ENCODE results near the gene NKX6-1. TPM values are rescaled to one million over a fixed set of nuclear protein-coding genes. Genes with fewer than 3 reads are reported as not detected.

The NKX6-1 gene
- 1 to 10 TPM; 5.7 to 6.9 TPM for total RNA-seq

GRCh38 chr4:84498935-84499623 is at the start of gene NKX6-1:
TSS of gene NKX6-1 (minus strand) at chr4:84499292. CDS start at chr4:84498228, 1,064 bp downstream.
- H3K27ac ChIP-seq, result peak within 1 kb of the TSS; percentile 63 to 89 (median 82)
- ATAC-seq (peak; percentile 94), DNase-seq (peak; percentile 88 to 95 (median 91))
- H3K36me3 ChIP-seq (replicated peaks in 1 of 2; ENCODE audit: insufficient read depth in 1 of 2, low read depth in 2 of 2), result no peaks in the 10 kb centered on the region
- no peaks in the 10 kb centered on the region for H3K9me3 ChIP-seq
- peaks cover 26% of the 10 kb centered on the region for H3K4me1 ChIP-seq
- peak; percentile 23 to 84 (median 75) for TF ChIP-seq POLR2A (IDR thresholded peaks at IDR 0.05)
- no peak for TF ChIP-seq CTCF (IDR thresholded peaks at IDR 0.05)
- H3K27me3 ChIP-seq, result peaks cover 0 to 11% of the 10 kb centered on the region in 2 donors
- 1 to 2% methylated on average over 41 to 47 of the region's 47 CpGs for WGBS, 2 donors
- H3K4me3 ChIP-seq, result peak within 1 kb of the TSS; percentile 48 to 53
- intact Hi-C loops (cut with DNase I), result no loop called here

- DNase-seq (no peak), ATAC-seq (no peak)
- Histone ChIP-seq H3K27ac (no peak overlapping the region), H3K36me3 (replicated peaks in 1 of 2; ENCODE audit: insufficient read depth in 1 of 2, low read depth in 2 of 2) (no peaks in the 10 kb centered on the region), H3K4me3 (no peak overlapping the region), H3K9me3 (no peaks in the 10 kb centered on the region), H3K27me3 (no peaks in the 10 kb centered on the region), H3K4me1 (no peaks in the 10 kb centered on the region)
- no peak for TF ChIP-seq CTCF (IDR thresholded peaks at IDR 0.05)
- no peak for TF ChIP-seq POLR2A (IDR thresholded peaks at IDR 0.05)
- 78 to 85% methylated on average over 3 of the region's 3 CpGs for WGBS, 2 donors
- intact Hi-C loops (cut with DNase I), result no loop called here
Measured at GRCh38 chr4:84547211-84547610, 48.1 kb upstream of the NKX6-1 start.

GRCh38 chr4:84545093-84545492 is 46.0 kb upstream of the NKX6-1 start:
- DNase-seq, result no peak
- ATAC-seq, result no peak
- no peaks in the 10 kb centered on the region for H3K9me3 ChIP-seq
- intact Hi-C loops (cut with DNase I), result no loop called here
- WGBS, 2 donors, result 71 to 82% methylated on average over 3 to 5 of the region's 5 CpGs
- no peaks in the 10 kb centered on the region for H3K36me3 ChIP-seq (replicated peaks in 1 of 2; ENCODE audit: insufficient read depth in 1 of 2, low read depth in 2 of 2)
- TF ChIP-seq POLR2A (IDR thresholded peaks at IDR 0.05) (no peak), CTCF (IDR thresholded peaks at IDR 0.05) (no peak)
- H3K27ac ChIP-seq, result no peak overlapping the region
- H3K4me1 ChIP-seq, result no peaks in the 10 kb centered on the region
- no peak overlapping the region for H3K4me3 ChIP-seq
- H3K27me3 ChIP-seq, result no peaks in the 10 kb centered on the region

GRCh38 chr4:84535901-84536300 is 36.8 kb upstream of the NKX6-1 start:
- H3K4me3 ChIP-seq, result no peak overlapping the region
- H3K36me3 ChIP-seq (replicated peaks in 1 of 2; ENCODE audit: insufficient read depth in 1 of 2, low read depth in 2 of 2), result no peaks in the 10 kb centered on the region
- no peak for TF ChIP-seq CTCF (IDR thresholded peaks at IDR 0.05)
- no peak for TF ChIP-seq POLR2A (IDR thresholded peaks at IDR 0.05)
- H3K4me1 ChIP-seq, result no peaks in the 10 kb centered on the region
- ATAC-seq (no peak), DNase-seq (no peak)
- intact Hi-C loops (cut with DNase I), result no loop called here
- no peaks in the 10 kb centered on the region for H3K27me3 ChIP-seq
- H3K27ac ChIP-seq, result no peak overlapping the region
- H3K9me3 ChIP-seq, result no peaks in the 10 kb centered on the region
- WGBS, 2 donors, result 92 to 93% methylated on average over 2 of the region's 2 CpGs

- no peak overlapping the region for H3K27ac ChIP-seq
- H3K4me3 ChIP-seq, result no peak overlapping the region
- 60 to 86% methylated on average over 2 of the region's 2 CpGs for WGBS, 2 donors
- no peak for DNase-seq
- H3K27me3 ChIP-seq, result no peaks in the 10 kb centered on the region
- H3K9me3 ChIP-seq, result no peaks in the 10 kb centered on the region
- no peak for ATAC-seq
- intact Hi-C loops (cut with DNase I), result no loop called here
- no peaks in the 10 kb centered on the region for H3K4me1 ChIP-seq
- H3K36me3 ChIP-seq (replicated peaks in 1 of 2; ENCODE audit: insufficient read depth in 1 of 2, low read depth in 2 of 2), result no peaks in the 10 kb centered on the region
- TF ChIP-seq POLR2A (IDR thresholded peaks at IDR 0.05), result no peak
- no peak for TF ChIP-seq CTCF (IDR thresholded peaks at IDR 0.05)
Measured at GRCh38 chr4:84531689-84532088, 32.6 kb upstream of the NKX6-1 start.

Data from body of pancreas (tissue), 4 donors.